ENCODE measurements around the gene TGFBR1. TPM values are rescaled to one million over a fixed set of nuclear protein-coding genes. Genes with fewer than 3 reads are reported as not detected.

TGFBR1 gene
- polyA plus RNA-seq, 1 of the 3 experiments (the other 2 are of a cell fraction) = 15.3 TPM

DNA sequence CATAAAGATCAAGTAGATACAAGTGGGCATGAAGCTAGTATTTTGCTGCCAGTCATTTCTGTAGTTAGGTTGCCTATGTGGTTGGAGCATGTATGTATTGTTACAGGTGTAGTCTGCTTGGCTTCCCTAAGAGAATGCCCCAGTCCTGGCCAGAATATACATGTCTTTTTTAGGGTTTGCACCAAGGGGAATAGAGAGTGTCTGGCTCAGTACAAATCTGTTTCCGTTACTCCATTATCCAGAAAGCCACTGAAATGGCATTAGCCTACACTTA is 23.2 kb downstream of the TGFBR1 start:
- Histone ChIP-seq H3K79me2 (ENCODE audit: insufficient read depth) (peaks cover 90% of the 10 kb centered on the region), H3K9me2 (no peaks in the 10 kb centered on the region), H3K27me3 (ENCODE audit: insufficient read depth) (no peaks in the 10 kb centered on the region), H3K9me3 (no peaks in the 10 kb centered on the region), H3K4me1 (ENCODE audit: control insufficient read depth in 1 of 2, insufficient read depth in 2 of 2, low read depth in 1 of 2, low read length in 1 of 2) (peaks cover 0 to 11% of the 10 kb centered on the region in 2 experiments; a peak in 2 of 4 replicates), H3K27ac (ENCODE audit: low read depth in 2 of 2, low read length in 1 of 2) (no peak overlapping the region), H3K36me3 (replicated peaks in 1 of 2; ENCODE audit: control insufficient read depth in 1 of 2, insufficient read depth in 2 of 2, low read length in 1 of 2) (peaks cover 2 to 16% of the 10 kb centered on the region in 2 experiments), H3F3A (replicated peaks; ENCODE audit: insufficient read depth) (no peaks in the 10 kb centered on the region), H2AFZ (ENCODE audit: low read depth) (no peak overlapping the region), H3K4me3 (ENCODE audit: low read depth in 2 of 2, low read length in 1 of 2) (no peak overlapping the region), H4K20me1 (ENCODE audit: insufficient read depth) (peaks cover 24% of the 10 kb centered on the region), H3K9ac (no peak overlapping the region), H3K4me2 (no peak overlapping the region)
- ChIA-PET CTCF (interaction anchor here (2.3 kb wide), 1 partner anchor 13 kb away, joined by 9 read pairs; no protein-coding TSS in a partner anchor), POLR2A (no interaction called here)
- 100% methylated on average over 1 of the region's 1 CpG for WGBS (ENCODE audit: low lambda C conversion rate)
- TF ChIP-seq SMC3 (IDR thresholded peaks at IDR 0.05; ENCODE audit: low read depth, low read length) (no peak), EZH2phosphoT487 (IDR thresholded peaks at IDR 0.05; ENCODE audit: borderline replicate concordance, low read depth) (no peak), POLR2AphosphoS5 (IDR thresholded peaks at IDR 0.05; ENCODE audit: low read depth, low read length) (no peak), RFX5 (IDR thresholded peaks at IDR 0.05; ENCODE audit: low read length) (no peak), EP300 (IDR thresholded peaks at IDR 0.05; ENCODE audit: borderline replicate concordance in 1 of 2, low read depth in 1 of 2, low read length in 1 of 2) (no peak)
- TF ChIP-seq, protein P1, sequence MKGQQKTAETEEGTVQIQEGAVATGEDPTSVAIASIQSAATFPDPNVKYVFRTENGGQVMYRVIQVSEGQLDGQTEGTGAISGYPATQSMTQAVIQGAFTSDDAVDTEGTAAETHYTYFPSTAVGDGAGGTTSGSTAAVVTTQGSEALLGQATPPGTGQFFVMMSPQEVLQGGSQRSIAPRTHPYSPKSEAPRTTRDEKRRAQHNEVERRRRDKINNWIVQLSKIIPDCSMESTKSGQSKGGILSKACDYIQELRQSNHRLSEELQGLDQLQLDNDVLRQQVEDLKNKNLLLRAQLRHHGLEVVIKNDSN (IDR thresholded peaks at IDR 0.05; ENCODE audit: borderline replicate concordance, low read depth) = no peak
- TF ChIP-seq, protein P2, sequence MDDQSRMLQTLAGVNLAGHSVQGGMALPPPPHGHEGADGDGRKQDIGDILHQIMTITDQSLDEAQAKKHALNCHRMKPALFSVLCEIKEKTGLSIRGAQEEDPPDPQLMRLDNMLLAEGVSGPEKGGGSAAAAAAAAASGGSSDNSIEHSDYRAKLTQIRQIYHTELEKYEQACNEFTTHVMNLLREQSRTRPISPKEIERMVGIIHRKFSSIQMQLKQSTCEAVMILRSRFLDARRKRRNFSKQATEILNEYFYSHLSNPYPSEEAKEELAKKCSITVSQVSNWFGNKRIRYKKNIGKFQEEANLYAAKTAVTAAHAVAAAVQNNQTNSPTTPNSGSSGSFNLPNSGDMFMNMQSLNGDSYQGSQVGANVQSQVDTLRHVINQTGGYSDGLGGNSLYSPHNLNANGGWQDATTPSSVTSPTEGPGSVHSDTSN (IDR thresholded peaks at IDR 0.05) = no peak
- TF ChIP-seq, protein P3, sequence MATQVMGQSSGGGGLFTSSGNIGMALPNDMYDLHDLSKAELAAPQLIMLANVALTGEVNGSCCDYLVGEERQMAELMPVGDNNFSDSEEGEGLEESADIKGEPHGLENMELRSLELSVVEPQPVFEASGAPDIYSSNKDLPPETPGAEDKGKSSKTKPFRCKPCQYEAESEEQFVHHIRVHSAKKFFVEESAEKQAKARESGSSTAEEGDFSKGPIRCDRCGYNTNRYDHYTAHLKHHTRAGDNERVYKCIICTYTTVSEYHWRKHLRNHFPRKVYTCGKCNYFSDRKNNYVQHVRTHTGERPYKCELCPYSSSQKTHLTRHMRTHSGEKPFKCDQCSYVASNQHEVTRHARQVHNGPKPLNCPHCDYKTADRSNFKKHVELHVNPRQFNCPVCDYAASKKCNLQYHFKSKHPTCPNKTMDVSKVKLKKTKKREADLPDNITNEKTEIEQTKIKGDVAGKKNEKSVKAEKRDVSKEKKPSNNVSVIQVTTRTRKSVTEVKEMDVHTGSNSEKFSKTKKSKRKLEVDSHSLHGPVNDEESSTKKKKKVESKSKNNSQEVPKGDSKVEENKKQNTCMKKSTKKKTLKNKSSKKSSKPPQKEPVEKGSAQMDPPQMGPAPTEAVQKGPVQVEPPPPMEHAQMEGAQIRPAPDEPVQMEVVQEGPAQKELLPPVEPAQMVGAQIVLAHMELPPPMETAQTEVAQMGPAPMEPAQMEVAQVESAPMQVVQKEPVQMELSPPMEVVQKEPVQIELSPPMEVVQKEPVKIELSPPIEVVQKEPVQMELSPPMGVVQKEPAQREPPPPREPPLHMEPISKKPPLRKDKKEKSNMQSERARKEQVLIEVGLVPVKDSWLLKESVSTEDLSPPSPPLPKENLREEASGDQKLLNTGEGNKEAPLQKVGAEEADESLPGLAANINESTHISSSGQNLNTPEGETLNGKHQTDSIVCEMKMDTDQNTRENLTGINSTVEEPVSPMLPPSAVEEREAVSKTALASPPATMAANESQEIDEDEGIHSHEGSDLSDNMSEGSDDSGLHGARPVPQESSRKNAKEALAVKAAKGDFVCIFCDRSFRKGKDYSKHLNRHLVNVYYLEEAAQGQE (IDR thresholded peaks at IDR 0.05; ENCODE audit: low read depth, low read length) = no peak
- DNase-seq = no peak

DNA sequence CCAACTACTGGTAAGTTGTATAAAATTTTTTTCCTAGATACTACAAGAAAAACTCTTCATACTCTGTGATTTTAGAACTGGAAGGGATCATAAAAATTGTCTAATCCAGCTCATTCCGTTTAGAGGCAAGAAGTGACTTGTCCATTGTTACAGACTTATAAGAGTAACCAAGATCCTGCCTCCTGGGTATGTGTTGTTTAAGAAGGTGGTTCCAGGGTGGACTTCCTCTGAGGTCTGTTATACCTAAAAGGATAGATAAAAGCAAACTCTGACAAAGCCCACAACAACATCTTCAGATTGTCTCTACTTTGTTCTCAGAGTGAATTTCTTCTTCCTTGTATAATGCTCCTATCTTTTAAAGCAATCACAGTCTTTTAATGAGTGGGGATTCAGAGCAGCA is 24.2 kb downstream of the TGFBR1 start:
- CTCF ChIA-PET = interaction anchor here (1.9 kb wide), 1 partner anchor 12 kb away, joined by 7 read pairs; no protein-coding TSS in a partner anchor
- no peak for TF ChIP-seq MXI1 (IDR thresholded peaks at IDR 0.05; ENCODE audit: low read depth, low read length)
- TF ChIP-seq, protein P4, sequence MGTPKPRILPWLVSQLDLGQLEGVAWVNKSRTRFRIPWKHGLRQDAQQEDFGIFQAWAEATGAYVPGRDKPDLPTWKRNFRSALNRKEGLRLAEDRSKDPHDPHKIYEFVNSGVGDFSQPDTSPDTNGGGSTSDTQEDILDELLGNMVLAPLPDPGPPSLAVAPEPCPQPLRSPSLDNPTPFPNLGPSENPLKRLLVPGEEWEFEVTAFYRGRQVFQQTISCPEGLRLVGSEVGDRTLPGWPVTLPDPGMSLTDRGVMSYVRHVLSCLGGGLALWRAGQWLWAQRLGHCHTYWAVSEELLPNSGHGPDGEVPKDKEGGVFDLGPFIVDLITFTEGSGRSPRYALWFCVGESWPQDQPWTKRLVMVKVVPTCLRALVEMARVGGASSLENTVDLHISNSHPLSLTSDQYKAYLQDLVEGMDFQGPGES (IDR thresholded peaks at IDR 0.05; ENCODE audit: low read depth, low read length) = no peak
- TF ChIP-seq, protein P3 (IDR thresholded peaks at IDR 0.05; ENCODE audit: low read depth, low read length) = no peak
- no peak for TF ChIP-seq GABPA (IDR thresholded peaks at IDR 0.05; ENCODE audit: low read depth)
- TF ChIP-seq POLR2AphosphoS5 (IDR thresholded peaks at IDR 0.05; ENCODE audit: low read depth, low read length) = no peak
- TF ChIP-seq, protein P1 (IDR thresholded peaks at IDR 0.05; ENCODE audit: borderline replicate concordance, low read depth) = no peak
- no peak for TF ChIP-seq YY1 (IDR thresholded peaks at IDR 0.05; ENCODE audit: low read depth)
- no peak for TF ChIP-seq FOXJ3 (CRISPR knock-in tag; IDR thresholded peaks at IDR 0.05)
- no peak for TF ChIP-seq EP300 (IDR thresholded peaks at IDR 0.05; ENCODE audit: borderline replicate concordance in 1 of 2, low read depth in 1 of 2, low read length in 1 of 2)
- TF ChIP-seq, protein P5, sequence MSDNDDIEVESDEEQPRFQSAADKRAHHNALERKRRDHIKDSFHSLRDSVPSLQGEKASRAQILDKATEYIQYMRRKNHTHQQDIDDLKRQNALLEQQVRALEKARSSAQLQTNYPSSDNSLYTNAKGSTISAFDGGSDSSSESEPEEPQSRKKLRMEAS (IDR thresholded peaks at IDR 0.05; ENCODE audit: low read depth) = no peak

More for the DNA sequence above, 24.2 kb downstream of the TGFBR1 start:
- no peak overlapping the region for H3K4me3 ChIP-seq (ENCODE audit: low read depth in 2 of 2, low read length in 1 of 2)
- peaks cover 2 to 17% of the 10 kb centered on the region in 2 experiments for H3K36me3 ChIP-seq (replicated peaks in 1 of 2; ENCODE audit: control insufficient read depth in 1 of 2, insufficient read depth in 2 of 2, low read length in 1 of 2)
- H3K79me2 ChIP-seq (ENCODE audit: insufficient read depth) = peaks cover 87% of the 10 kb centered on the region
- no peak overlapping the region for H3K4me2 ChIP-seq
- no peaks in the 10 kb centered on the region for H3K9me2 ChIP-seq
- H3F3A ChIP-seq (replicated peaks; ENCODE audit: insufficient read depth) = peaks cover 5% of the 10 kb centered on the region
- no peak for DNase-seq
- H3K27me3 ChIP-seq (ENCODE audit: insufficient read depth) = no peaks in the 10 kb centered on the region
- 100% methylated on average over 1 of the region's 1 CpG for WGBS (ENCODE audit: low lambda C conversion rate)
- H3K4me1 ChIP-seq (ENCODE audit: control insufficient read depth in 1 of 2, insufficient read depth in 2 of 2, low read depth in 1 of 2, low read length in 1 of 2) = peaks cover 0 to 12% of the 10 kb centered on the region in 2 experiments; a peak in 2 of 4 replicates
- no peak overlapping the region for H3K9ac ChIP-seq
- peaks cover 24% of the 10 kb centered on the region for H4K20me1 ChIP-seq (ENCODE audit: insufficient read depth)
- no peak overlapping the region for H3K27ac ChIP-seq (ENCODE audit: low read depth in 2 of 2, low read length in 1 of 2)
- H2AFZ ChIP-seq (ENCODE audit: low read depth) = no peak overlapping the region
- POLR2A ChIA-PET = no interaction called here
- H3K9me3 ChIP-seq = no peaks in the 10 kb centered on the region
